HEK293T (cell line): ENCODE data around the gene WHAMM.
"Not testable (repeated sequence)": the region's sequence is repeated elsewhere in the genome, so short reads cannot be mapped to it uniquely, and the experiment has no call there.

Experiments
- CTCF ChIA-PET: fragments of 350-600 bp; formaldehyde crosslinking; extraction: SDS; loops from one replicate; lab custom pipeline; 2021; ENCODE audit warnings: antibody characterized with exemption, inconsistent platforms; lab: Yijun Ruan, JAX
- POLR2A ChIA-PET: fragments of 350-600 bp; formaldehyde crosslinking; extraction: SDS; loops from one replicate; lab custom pipeline; 2020; ENCODE audit warnings: antibody characterized with exemption, inconsistent platforms; lab: Yijun Ruan, JAX
- DNase-seq: peaks from one replicate; pipeline ENCODE4 v3.0.0; 2012; ENCODE audit warnings: mixed read lengths; ENCODE audit errors: extremely low spot score
- ARNT ChIP-seq: fragments of 450-650 bp; IDR thresholded peaks from 2 replicates; pipeline ENCODE4 v1.6.1; 2017; ENCODE audit warnings: mild to moderate bottlenecking
- BHLHE40 ChIP-seq: fragments of 450-650 bp; IDR thresholded peaks from 2 replicates; pipeline ENCODE4 v1.6.1; 2016; ENCODE audit warnings: mild to moderate bottlenecking, moderate library complexity, borderline replicate concordance
- CTBP1 ChIP-seq: fragments of 450-650 bp; IDR thresholded peaks from 2 replicates; pipeline ENCODE4 v1.6.1; 2016; ENCODE audit warnings: borderline replicate concordance
- ELF4 ChIP-seq: fragments of 450-650 bp; IDR thresholded peaks from 2 replicates; pipeline ENCODE4 v1.6.1; 2017; ENCODE audit warnings: antibody characterized with exemption
- FOXA1 ChIP-seq: fragments of 450-650 bp; IDR thresholded peaks from 2 replicates; pipeline ENCODE4 v1.6.1; 2016; ENCODE audit warnings: mild to moderate bottlenecking
- FOXK2 ChIP-seq: fragments of 450-650 bp; IDR thresholded peaks from 2 replicates; pipeline ENCODE4 v1.6.1; 2016; ENCODE audit warnings: mild to moderate bottlenecking
- FOXM1 ChIP-seq: fragments of 450-650 bp; IDR thresholded peaks from 2 replicates; pipeline ENCODE4 v1.6.1; 2017; ENCODE audit warnings: mild to moderate bottlenecking, borderline replicate concordance
- HDGF ChIP-seq: fragments of 450-650 bp; IDR thresholded peaks from 2 replicates; pipeline ENCODE4 v1.6.1; 2017; ENCODE audit warnings: antibody characterized with exemption, borderline replicate concordance
- L3MBTL2 ChIP-seq: fragments of 450-650 bp; conservative IDR thresholded peaks from 2 replicates; pipeline ENCODE4 v1.6.1; 2016; ENCODE audit warnings: mild to moderate bottlenecking
- LEF1 ChIP-seq: fragments of 450-650 bp; IDR thresholded peaks from 2 replicates; pipeline ENCODE4 v1.6.1; 2017; ENCODE audit warnings: mild to moderate bottlenecking, borderline replicate concordance
- NFRKB ChIP-seq: fragments of 450-650 bp; IDR thresholded peaks from 2 replicates; pipeline ENCODE4 v1.6.1; 2016; ENCODE audit warnings: mild to moderate bottlenecking, moderate library complexity
- SP1 ChIP-seq: fragments of 450-650 bp; IDR thresholded peaks from 2 replicates; pipeline ENCODE4 v1.6.1; 2017
- SUZ12 ChIP-seq: fragments of 450-650 bp; IDR thresholded peaks from 2 replicates; pipeline ENCODE4 v1.6.1; 2016; ENCODE audit warnings: mild to moderate bottlenecking
- TARDBP ChIP-seq: fragments of 450-650 bp; IDR thresholded peaks from 2 replicates; pipeline ENCODE4 v1.6.1; 2016
- ZNF384 ChIP-seq: fragments of 450-650 bp; IDR thresholded peaks from 2 replicates; pipeline ENCODE4 v1.6.1; 2016
- TF ChIP-seq, protein P1 (sequence below): fragments of 450-650 bp; IDR thresholded peaks from 2 replicates; pipeline ENCODE4 v1.6.1; 2016

Gene WHAMM, protein sequence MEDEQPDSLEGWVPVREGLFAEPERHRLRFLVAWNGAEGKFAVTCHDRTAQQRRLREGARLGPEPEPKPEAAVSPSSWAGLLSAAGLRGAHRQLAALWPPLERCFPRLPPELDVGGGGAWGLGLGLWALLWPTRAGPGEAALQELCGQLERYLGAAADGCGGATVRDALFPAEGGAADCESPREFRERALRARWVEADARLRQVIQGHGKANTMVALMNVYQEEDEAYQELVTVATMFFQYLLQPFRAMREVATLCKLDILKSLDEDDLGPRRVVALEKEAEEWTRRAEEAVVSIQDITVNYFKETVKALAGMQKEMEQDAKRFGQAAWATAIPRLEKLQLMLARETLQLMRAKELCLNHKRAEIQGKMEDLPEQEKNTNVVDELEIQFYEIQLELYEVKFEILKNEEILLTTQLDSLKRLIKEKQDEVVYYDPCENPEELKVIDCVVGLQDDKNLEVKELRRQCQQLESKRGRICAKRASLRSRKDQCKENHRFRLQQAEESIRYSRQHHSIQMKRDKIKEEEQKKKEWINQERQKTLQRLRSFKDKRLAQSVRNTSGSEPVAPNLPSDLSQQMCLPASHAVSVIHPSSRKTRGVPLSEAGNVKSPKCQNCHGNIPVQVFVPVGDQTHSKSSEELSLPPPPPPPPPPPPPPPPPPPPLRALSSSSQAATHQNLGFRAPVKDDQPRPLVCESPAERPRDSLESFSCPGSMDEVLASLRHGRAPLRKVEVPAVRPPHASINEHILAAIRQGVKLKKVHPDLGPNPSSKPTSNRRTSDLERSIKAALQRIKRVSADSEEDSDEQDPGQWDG

GRCh38 chr15:82809308-82810060 is at the start of gene WHAMM:
TSS of gene WHAMM (plus strand) at chr15:82809628. CDS start at chr15:82809727, 99 bp downstream.
- ChIA-PET CTCF (interaction anchor here (0.6 to 1.3 kb wide), 2 partner anchors 40 to 279 kb away, joined by 3 read pairs; no protein-coding TSS in a partner anchor), POLR2A (interaction anchor here (1.1 to 4.4 kb wide), 8 partner anchors 49 to 269 kb away, joined by 3 to 43 read pairs (median 6); partner anchors contain the start of genes C15orf40 and RPS17)
- peak; percentile 98 for DNase-seq
- TF ChIP-seq HDGF (no peak), SP1 (no peak), LEF1 (no peak), L3MBTL2 (peak; percentile 54)
- TF ChIP-seq, protein P1, sequence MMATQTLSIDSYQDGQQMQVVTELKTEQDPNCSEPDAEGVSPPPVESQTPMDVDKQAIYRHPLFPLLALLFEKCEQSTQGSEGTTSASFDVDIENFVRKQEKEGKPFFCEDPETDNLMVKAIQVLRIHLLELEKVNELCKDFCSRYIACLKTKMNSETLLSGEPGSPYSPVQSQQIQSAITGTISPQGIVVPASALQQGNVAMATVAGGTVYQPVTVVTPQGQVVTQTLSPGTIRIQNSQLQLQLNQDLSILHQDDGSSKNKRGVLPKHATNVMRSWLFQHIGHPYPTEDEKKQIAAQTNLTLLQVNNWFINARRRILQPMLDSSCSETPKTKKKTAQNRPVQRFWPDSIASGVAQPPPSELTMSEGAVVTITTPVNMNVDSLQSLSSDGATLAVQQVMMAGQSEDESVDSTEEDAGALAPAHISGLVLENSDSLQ, result peak; percentile 99

DNA sequence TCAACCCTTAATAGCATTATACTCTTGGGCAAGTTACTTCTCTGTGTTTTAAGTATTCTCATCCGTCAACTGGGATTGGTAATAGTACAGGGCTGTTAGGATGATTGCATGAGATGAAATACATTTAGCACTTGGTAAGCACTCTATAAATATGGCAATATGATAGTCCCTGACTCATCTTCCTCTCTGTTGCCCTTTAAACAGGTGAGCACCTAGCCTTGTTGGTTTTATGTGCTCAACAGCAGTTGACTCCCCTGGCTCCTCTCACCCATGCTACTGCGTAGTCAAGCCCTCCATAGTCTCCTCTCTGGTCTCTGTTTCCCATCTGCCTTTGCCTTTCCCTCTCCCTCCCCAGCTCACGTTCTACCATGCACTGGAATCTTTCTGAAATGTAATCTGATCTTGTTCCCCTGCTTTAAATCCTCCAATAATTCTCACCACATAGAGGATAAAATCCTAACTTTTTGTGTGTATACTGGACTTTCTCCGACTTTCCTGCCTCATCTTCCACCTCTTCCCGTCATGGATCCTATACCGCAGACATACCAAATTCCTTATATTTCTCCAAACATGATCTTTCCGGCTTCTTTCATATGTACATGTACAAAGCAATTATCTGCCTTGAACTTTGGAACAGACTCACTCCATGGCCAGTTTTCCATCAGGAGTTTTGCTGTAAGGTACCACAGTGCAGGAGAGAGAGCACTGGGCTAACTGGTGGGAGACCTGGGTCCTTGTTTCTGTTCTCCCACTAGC is 45.9 kb upstream of the WHAMM start:
- TF ChIP-seq ZNF384 (no peak), FOXM1 (no peak), ARNT (no peak), FOXA1 (no peak), FOXK2 (no peak), LEF1 (no peak), NFRKB (no peak), HDGF (no peak), SUZ12 (no peak), CTBP1 (no peak), SP1 (no peak)
- POLR2A ChIA-PET, result interaction anchor here (6.6 kb wide), 1 partner anchor 13 kb away, joined by 58 read pairs; no protein-coding TSS in a partner anchor
- no peak for DNase-seq
- CTCF ChIA-PET, result interaction anchor here (0.6 kb wide), 1 partner anchor 50 kb away, joined by 7 read pairs; no protein-coding TSS in a partner anchor

DNA sequence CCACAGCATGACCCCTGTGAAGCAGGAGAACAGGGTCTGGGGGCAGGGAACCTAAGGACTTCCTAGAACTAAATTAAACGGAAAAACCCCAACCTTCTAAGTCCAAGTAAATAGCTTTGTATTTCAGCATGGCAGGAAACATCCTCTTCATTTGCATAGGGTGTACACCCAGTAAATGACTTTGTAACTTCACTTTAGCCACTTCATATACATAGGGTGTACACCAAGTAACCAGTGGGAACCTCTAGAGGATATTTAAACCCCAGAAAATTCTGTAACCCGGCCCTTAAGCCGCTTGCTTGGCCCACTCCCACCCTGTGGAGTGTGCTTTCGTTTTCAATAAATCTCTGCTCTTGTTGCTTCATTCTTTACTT is 45.3 kb upstream of the WHAMM start:
- DNase-seq, result no peak
- ChIA-PET POLR2A (interaction anchor here (6.6 kb wide), 1 partner anchor 13 kb away, joined by 58 read pairs; no protein-coding TSS in a partner anchor), CTCF (interaction anchor here (0.6 kb wide), 1 partner anchor 49 kb away, joined by 7 read pairs; no protein-coding TSS in a partner anchor)

DNA sequence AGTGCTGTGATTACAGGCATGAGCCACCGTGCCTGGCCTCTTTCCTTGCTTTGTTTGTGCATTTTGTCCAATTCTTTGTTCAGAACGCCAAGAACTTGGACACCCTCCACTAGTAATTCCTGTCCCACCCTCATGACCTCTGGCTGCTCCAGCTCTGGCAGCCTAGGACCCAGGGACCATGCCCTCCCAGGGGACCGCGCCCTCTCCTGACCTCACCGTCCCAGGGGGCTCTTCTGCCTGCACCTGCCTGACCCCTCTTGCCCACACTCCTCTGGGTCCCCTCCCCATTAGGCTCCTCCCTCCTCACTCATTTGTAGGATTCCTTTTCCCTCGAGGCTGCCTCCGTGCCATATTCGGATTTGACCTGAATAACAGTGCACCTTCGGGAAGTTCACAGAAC is 44.7 kb upstream of the WHAMM start:
- POLR2A ChIA-PET, result interaction anchor here (6.6 kb wide), 1 partner anchor 14 kb away, joined by 58 read pairs; no protein-coding TSS in a partner anchor
- CTCF ChIA-PET, result interaction anchor here (0.5 kb wide), 1 partner anchor 201 kb away, joined by 5 read pairs; no protein-coding TSS in a partner anchor
- DNase-seq, result no peak
- TF ChIP-seq BHLHE40 (no peak), FOXA1 (no peak), HDGF (no peak), ELF4 (no peak), L3MBTL2 (no peak), NFRKB (no peak), ARNT (no peak), SP1 (no peak), SUZ12 (no peak), FOXK2 (no peak)

More for the DNA sequence above, 45.3 kb upstream of the WHAMM start:
- TF ChIP-seq LEF1, result no peak
- TF ChIP-seq ARNT, result no peak
- no peak for TF ChIP-seq TARDBP
- no peak for TF ChIP-seq ELF4
- TF ChIP-seq FOXM1, result no peak
- TF ChIP-seq CTBP1, result no peak
- TF ChIP-seq NFRKB, result no peak
- TF ChIP-seq BHLHE40, result no peak
- TF ChIP-seq L3MBTL2, result no peak
- no peak for TF ChIP-seq FOXA1
- TF ChIP-seq FOXK2, result no peak
- TF ChIP-seq, protein P1, result no peak
- TF ChIP-seq SUZ12, result no peak
- no peak for TF ChIP-seq ZNF384

DNA sequence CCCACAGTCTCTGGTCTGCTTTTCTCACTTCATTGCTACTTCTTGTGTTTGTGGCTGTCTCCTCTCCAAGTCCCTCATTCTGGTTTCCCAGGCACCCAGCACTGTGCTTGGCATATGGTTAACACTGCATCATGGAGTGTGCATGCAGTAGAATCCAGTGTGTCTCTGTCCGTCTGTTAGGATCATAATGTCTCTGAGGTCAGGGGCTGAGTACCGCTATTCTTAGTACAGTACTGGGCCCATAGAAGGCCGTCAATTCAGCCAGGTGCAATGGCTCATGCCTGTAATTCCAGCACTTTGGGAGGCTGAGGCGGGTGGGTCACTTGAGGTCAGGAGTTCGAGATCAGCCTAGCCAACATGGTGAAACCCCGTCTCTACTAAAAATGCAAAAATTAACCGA is 43.2 kb upstream of the WHAMM start:
- CTCF ChIA-PET, result not testable (repeated sequence)

More for the DNA sequence above, 43.2 kb upstream of the WHAMM start:
- not testable (repeated sequence) for DNase-seq
- POLR2A ChIA-PET, result interaction anchor here (0.7 to 6.6 kb wide), 3 partner anchors 8 to 230 kb away, joined by 3 to 58 read pairs (median 3); no protein-coding TSS in a partner anchor
